ENCODE measurements around the gene ZNF407.
A peak's percentile ranks its signal among the peaks of the same experiment; 100 is the strongest.

The ZNF407 gene

GRCh38 chr18:74679006-74679678 lies 81.5 kb downstream of the ZNF407 start:
- no peak for DNase-seq

DNA sequence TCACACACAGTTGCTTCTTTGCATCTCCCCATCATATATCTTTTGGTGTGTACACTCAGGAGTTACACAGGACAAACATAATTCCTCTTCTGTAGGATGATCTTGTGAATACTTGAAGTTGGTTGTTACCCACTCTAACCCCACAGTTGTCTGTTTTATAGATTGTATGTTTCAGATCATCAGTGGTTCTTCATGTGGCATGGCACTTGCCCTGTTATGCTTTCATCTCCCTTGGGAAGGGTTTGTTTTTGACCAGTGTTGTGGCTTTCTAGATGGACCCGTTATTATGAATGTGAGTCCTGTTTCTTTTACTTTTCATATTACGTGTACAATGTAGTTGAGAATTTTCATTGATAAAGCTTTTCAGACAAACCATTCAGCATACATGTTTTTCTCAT lies 82.0 kb downstream of the ZNF407 start:
- no peak for DNase-seq

- DNase-seq, result no peak
Measured at GRCh38 chr18:74682141-74682990, 84.7 kb downstream of the ZNF407 start.

DNA sequence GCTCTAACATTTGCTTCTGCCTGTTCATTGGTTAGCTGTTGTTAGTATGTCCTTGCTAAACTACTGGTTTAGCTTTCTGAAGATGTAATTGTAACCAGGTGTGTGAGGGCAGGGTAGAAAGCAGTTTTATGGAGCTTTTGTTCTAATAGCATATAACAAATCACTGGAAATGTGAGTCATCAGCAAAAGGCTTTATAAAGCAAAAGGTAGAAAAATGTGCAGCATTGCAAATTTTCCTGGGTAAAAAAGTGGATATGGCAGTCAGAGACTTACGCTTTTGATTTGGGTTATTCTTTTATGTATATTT lies 85.3 kb downstream of the ZNF407 start:
- peak; percentile 57 for DNase-seq

GRCh38 chr18:74683573-74683972 lies 85.9 kb downstream of the ZNF407 start:
- DNase-seq, result no peak

- peak; percentile 83 for DNase-seq
Measured at GRCh38 chr18:74689251-74689650, 91.6 kb downstream of the ZNF407 start.

- no peak for DNase-seq
Measured at GRCh38 chr18:74692367-74693013, 94.8 kb downstream of the ZNF407 start.

- DNase-seq, result no peak
Measured at GRCh38 chr18:74694436-74694835, 96.8 kb downstream of the ZNF407 start.

DNA sequence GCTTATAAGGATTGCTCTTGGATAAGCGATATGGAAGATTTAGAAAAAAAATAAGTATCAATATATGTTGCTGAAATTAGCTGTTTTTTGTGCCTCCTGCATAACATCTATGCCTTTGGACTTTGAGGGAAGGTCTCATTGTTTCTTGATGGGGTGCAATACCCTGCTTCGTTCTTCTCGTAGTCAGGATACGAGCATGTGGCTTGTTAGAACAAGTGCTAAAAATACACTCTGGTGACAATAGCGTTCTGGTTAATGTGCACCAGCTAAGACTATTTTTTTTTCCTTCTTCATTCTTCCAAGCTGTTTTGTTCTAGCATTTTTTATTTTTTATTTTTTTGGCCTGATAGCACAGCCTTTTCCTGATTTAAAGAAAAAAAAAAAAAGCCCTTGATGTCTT lies 97.5 kb downstream of the ZNF407 start:
- no peak for DNase-seq

- DNase-seq, result no peak
Measured at GRCh38 chr18:74698881-74699280, 101.2 kb downstream of the ZNF407 start.

GRCh38 chr18:74699455-74699854 lies 101.8 kb downstream of the ZNF407 start:
- no peak for DNase-seq

- no peak for DNase-seq
Measured at GRCh38 chr18:74702950-74703349, 105.3 kb downstream of the ZNF407 start.

GRCh38 chr18:74708169-74708568 lies 110.5 kb downstream of the ZNF407 start:
- no peak for DNase-seq

- DNase-seq, result no peak
Measured at GRCh38 chr18:74709452-74709851, 111.8 kb downstream of the ZNF407 start.

GRCh38 chr18:74714120-74714519 lies 116.5 kb downstream of the ZNF407 start:
- DNase-seq, result no peak

DNA sequence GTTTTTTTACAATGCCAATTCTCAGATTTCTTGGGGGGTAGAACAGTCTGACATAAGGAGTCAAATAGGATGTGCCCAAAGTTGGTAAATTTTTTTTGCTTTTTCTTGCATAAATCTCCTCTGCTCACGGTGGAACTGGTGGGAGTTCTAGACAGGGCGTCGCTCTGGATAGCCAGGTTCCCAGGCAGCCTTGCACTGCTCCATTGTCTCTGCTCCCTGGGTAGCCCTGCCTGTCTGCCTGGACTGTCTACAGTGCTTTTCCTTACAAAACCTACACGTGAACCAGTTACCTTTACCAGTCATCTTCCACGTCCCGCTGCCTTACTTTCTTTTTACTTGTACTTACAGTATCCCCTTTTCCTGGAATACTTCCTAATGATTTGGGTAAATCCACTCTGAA lies 117.1 kb downstream of the ZNF407 start:
- DNase-seq, result no peak

GRCh38 chr18:74715306-74715705 lies 117.6 kb downstream of the ZNF407 start:
- DNase-seq, result no peak

DNA sequence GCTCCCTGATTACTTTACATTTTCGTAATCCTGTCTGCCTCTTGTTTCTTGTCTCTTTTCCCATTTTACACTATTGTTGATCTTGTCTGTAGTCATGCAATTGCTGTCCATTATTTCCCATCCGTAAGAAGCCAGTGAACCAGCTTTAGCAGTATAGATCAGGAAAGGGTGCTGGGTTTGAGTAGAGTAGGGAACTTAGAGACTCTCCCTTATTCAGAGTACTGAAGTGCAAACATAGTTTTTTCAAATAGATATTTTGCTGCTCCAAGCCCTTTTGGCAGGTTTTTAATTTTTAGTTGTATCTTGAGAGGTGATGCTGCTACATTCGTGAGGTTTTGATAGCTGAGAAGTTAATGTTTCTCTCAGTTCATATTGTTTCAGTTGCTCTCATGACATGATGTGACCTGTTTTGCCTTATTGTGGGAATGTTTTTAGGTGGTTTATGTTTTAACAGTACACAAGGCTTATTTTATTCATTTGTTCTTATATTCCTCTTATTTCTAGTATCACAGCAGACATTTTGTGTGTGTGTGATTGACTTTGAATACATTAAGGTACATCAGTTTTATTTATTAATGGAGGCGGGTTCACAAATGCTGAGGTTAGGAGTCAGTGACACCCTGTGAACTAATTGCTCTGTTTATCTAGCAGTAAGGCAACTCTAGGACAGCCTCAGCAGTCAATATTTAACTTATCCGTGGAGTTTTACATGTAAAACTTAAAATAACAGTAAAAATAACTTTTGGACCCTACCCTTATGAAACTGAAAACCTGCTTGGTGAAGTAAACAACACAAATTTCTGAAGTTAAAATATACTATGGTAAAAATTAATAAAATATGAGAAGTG lies 118.4 kb downstream of the ZNF407 start:
- no peak for DNase-seq

GRCh38 chr18:74718312-74718711 lies 120.6 kb downstream of the ZNF407 start:
- DNase-seq, result no peak

GRCh38 chr18:74722237-74722636 lies 124.6 kb downstream of the ZNF407 start:
- peak; percentile 71 for DNase-seq

GRCh38 chr18:74724186-74724585 lies 126.5 kb downstream of the ZNF407 start:
- peak; percentile 70 for DNase-seq

DNA sequence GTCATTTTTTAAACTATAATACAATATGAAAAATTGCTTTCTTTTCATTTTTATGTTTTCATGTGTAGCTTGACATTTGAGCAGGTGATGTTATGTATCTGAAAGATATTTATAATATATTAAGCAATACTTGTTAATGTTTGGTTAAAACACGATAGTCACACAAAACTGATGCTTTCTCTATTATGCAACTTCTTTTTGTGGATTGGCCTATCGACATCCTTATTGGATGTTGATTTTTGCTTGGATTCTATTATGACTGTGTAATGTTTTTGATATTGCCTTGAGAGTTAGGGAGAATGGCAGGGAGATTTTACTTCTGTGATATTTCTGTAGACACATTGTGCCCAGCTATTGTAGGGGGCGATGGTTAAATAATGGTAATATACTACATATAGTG lies 128.0 kb downstream of the ZNF407 start:
- no peak for DNase-seq

- no peak for DNase-seq
Measured at GRCh38 chr18:74728586-74728985, 130.9 kb downstream of the ZNF407 start.

All from fibroblast of skin of right biceps (primary cell).